Tibial nerve (tissue), 4 donors: ENCODE results near the gene NAP1L5.

Experiments
- CTCF ChIP-seq, 5 experiments: fragments of 200-600 bp in 3 of 5; fragments of 450-650 bp in 2 of 5; sonication (generic) in 3 of 5; IDR thresholded peaks; one replicate each; pipeline ENCODE4 v1.5.1; 2016 to 2019; ENCODE audit warnings: antibody characterized with exemption in 5 of 5, mild to moderate bottlenecking in 3 of 5, moderate library complexity in 2 of 5
- EP300 ChIP-seq, 2 donors: sonication (generic); formaldehyde crosslinking; IDR thresholded peaks; one replicate each; pipeline ENCODE4 v1.6.1; 2017; ENCODE audit warnings: antibody characterized with exemption in 2 of 2, mild to moderate bottlenecking in 1 of 2
- POLR2A ChIP-seq, 2 donors: fragments of 450-650 bp; IDR thresholded peaks; one replicate each; pipeline ENCODE4 v1.6.1; 2017; ENCODE audit warnings: antibody characterized with exemption in 2 of 2, mild to moderate bottlenecking in 2 of 2, moderate library complexity in 2 of 2

- TF ChIP-seq CTCF (IDR thresholded peaks at IDR 0.05) = no peak
- TF ChIP-seq EP300 (IDR thresholded peaks at IDR 0.05) = no peak
- no peak for TF ChIP-seq POLR2A (IDR thresholded peaks at IDR 0.05)
Observed at GRCh38 chr4:88725986-88726385, 28.4 kb upstream of the NAP1L5 start.
